GM19467 (cell line): ENCODE measurements around the gene DLST.

ENCODE experiments used
- ATAC-seq: cut with Tn5 transposase; IDR thresholded peaks from one replicate; pipeline ENCODE4 v1.9.1; 2021; ENCODE audit warnings: mild to moderate bottlenecking, moderate library complexity; ENCODE audit not compliant: unreplicated experiment

The DLST gene

DNA sequence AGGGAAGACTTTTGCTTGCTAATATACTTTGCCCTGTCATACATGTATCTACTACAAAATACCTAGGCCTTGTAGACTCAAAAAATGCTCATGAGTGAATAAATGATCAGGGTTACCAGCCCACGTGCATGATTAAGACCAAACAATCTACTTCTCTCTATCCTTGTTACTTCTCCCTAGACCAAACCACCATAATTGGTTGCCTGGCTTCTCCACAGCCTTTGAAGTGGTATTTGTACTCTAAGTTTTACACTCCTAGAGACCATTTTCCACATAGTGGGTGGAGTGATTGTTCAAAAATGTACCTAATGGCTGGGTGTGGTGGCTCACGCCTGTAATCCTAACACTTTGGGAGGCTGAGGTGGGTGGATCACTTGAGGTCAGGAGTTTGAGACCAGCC is 55.5 kb downstream of the DLST start:
- ATAC-seq, result no peak

DNA sequence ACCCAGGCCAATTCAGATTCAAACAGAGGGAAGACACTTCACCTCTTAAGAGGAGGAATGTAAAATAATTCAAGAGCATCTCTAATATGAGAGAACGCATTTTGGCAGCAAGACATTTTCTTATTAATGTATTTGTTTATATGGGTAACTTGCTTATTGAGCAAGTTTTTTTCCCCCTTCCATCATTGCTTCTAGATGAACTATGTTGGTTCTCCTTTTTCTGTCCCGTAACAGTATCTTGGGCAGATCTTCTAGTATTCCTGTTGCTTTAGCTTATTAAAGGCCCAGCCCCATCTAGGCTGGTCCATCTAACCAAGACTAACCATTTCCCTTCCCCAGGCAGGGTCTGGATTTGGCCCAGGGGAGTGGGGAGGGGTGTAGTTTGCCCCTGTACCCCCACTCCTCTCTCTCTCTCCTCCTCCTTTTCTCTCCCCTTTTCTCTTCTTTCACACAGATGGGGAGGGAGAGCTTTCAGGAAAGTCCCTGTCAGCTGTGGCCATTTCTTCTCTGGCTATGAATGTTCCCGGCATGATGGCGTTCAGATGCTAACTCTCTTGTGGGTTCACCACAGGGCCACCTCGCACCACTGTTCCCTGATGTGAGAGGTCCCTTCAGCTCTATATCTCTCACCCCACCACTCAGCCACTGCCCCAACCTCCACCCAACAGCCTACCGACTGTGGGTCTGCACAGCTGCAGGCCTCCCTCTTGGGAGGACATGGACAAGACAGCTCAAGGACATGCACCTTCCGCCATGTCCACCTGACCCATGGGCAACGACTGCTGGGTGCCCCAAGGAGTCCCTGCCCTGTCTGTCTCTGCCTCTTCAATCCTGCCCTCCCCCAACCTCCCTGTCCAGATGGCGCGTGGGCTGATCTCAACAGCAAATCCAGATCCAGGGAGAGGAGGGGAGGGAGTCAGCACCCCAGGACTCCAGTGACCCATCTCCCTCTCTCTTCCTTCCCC is 57.1 kb downstream of the DLST start:
- ATAC-seq, result no peak

DNA sequence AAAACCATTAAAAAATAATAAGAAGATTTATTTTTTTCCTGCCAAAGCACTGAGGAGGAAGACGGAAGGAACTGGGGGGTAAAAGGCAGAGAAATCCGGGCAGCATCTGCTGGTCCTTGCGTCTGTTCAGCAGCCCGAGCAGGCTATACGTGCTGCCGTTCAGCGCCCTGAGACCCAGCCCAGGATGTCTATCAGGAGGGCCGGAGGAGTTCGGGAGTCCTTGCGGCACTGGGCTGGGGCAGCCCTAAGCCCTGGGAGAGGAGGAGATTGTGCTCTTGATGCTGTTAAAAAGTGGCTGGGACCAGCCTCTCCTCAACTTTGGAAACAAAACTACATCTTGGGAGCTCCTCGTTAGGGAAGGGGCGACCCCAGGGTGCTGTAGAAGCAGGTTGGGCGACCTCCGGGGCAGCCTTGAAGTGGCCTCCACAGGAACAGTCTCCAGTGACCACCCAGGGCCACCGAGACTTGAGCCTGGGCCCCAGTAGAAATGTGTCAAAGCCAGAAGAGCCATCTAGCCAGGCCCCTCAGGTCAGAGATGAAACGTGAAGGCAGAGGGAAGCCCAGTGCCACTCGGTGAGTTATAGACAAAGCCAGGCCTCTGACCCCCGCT is 59.3 kb downstream of the DLST start:
- ATAC-seq, result no peak

DNA sequence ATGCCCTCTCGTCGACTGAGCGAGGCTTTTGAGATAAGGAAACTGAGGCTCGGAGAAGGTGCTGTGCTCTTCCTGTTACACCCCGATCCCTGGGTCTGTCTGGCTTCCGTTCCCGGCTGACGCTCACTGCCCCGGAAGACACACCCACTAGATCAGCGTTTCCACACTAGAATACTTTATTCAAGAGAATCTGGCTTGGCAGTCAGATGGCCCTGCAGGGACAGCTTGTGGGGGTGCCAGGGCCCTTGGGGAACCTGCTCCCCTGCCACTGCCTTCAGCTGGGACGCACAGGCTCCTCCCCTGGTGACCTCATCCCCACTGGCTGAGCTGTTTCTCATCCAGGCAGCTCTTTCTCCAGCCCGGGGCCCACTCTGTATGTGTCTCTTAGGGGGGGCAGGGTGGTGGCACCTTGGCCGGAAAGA is 60.0 kb downstream of the DLST start:
- no peak for ATAC-seq

DNA sequence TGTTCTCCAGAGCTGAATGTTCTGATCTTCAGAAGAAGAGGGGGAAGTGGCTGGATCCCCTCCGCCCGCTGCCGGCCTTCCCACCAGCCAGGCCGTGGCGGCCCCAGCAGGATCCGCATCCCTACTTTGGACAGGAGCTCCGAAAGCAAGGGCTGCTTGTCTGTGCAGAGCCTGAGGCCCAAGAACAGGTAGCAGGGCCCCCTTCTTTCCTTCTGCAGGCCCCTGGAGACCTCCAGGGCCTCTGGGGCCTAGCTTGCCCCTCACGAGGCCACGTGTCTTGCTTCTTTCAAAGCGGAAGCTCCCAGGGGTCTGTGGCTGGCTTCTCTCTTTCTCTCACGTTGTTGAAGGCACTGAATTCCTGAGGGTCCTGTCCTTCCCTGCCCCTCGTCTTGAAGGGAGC is 60.5 kb downstream of the DLST start:
- ATAC-seq, result no peak

DNA sequence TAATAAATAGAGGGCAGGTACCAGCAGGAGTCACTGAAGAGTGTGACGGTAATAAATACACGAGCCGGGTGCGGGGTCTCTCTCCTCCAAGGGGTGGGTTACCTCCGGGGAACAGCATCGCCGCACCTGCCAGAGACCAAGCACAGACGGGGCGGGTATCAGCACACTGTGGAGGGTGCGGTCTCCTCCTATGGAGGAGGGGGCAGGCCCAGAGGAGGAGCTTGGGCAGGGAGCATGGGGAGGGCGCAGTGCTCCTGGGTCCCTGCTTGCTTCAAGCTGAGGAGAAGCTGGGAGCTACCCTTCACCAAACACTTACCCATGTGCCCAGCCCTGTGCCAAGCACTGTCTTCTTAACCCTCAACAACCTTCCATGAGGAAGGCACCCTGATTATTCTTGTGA is 60.9 kb downstream of the DLST start:
- no peak for ATAC-seq

DNA sequence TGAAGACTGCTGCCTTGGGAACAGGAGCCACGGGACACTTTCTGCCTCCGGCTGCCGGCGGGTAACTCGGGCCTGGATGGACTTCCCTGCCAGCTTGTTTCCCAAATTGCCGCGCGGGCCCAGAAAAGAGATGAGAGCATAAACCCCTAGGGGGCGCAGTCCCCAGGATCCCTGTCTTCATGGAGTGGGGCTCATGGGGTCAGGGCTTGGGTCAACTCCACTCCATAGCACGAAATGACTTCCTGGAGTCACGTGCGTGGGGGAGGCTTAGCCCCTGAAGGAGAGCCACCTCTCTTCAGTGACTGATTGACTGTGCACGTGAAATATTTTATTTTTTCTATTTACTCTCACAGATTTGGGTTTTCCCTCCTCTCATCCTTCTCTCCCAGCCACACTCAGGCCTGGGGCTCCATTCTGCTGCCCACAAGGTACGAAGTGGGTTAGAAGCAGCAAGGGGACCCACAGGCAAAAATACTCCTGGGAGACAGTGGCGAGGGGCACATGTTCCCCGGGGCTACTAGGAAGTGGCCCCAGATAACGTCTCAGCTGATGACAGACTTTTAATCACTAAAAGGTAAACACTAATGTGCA is 63.6 kb downstream of the DLST start:
- ATAC-seq, result no peak

DNA sequence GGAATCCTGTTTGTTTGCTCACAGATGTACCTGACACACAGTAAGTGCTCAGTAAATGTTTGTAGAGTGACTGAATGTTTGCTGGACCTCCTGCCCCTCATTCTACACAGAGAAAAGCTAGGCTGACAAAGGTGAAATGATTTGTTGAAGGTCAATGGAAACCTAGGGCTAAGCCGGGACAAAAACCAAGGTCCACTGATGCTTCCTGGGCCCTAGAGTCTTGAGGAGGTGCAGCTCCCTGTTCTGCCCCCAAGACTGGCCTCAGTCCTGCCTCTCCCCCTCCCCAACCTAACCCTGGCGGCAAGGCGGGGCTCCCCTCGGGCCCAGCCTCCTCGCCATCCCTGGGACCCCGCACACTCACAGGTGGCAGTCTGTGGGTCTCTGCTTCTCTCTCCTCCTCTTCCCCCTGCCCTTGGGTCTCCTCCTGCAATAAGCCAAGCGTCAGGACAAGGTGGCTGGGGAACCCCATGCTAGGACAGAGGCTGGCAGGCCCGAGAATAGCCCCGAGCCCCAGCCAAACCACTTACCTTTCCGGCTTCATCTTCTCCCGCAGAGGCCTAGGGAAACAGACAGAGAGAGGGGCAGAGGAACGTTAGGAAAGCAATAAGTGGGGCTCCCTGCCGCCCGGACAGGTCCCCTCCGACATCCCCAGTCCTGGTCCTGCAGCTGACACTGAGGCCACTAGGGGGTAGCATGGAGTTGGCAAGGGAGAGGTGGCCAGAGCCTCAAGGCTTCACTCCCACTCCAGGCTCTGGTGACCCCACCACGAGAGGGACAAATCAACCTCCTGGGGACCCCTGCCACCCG is 64.3 kb downstream of the DLST start:
- no peak for ATAC-seq

DNA sequence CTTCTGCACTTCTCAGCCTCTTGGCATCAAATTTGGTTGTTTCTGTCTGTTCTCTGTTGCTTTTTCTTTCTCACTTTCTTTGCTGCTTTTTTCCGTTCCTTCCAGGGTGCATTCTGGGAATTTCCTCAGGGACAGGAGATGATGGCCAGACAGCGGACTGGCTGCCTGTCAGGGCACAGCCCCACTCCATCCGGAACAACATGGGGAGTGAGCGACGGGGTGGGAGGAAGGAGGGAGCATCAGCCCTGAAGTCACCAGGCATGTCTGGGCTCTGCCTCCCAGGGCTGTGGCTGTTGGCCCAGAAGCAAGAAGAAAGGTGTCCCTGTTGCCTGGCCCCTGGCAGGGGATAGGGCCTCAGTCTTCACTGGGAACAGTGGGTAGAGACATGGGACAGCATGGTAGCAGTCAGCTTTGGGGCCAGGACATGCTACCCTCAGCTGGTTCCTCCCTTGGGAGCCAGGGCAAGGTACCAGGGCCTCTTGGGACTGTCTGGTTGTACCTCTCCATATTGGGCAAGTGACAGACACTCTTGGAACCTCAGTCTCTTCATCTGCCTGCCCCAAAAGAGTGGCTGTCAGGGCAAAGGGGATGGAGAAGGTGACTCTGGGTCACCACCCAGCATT is 65.1 kb downstream of the DLST start:
- ATAC-seq, result no peak

DNA sequence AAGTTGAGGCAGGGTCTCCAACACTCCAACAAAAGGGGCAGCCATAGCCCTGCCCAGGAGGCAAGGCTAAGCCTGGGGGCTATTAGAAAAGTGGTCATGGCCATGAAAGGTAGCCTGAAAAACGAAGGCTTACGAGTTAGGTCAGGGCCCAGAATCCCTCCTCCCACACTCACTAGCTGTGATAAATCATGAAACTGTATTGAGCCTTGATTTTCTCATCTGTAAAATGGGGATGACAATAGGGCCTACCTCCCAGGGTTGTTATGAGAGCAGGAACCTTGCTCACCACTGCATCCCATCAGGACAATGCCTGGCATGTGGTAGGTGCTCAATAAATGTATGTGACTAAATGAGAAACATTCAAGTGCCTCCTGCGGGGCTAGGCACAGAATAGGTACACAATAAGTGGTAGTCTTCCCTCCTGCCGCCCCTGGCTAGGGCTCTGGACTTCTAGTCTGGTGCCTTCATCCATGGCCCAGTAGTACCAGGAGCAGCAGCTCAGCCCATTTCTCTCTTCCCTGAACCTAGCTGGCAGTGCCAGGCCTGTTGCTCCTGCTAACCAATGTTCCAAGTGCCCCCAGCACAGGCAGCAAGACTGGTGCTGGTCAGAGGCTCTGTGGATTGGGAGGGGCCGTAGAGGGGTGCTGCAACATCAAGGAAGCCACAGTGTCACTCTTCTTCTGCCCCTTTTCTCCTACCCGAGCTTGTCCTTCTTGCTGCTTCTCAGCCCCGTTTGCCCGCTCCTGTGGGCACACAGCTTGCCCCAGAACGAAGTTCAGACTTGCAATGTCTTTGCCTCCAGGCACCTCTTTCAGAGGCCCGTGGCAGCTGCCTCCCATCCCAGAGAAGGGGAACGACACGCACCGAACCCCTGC is 65.9 kb downstream of the DLST start:
- ATAC-seq, result no peak

DNA sequence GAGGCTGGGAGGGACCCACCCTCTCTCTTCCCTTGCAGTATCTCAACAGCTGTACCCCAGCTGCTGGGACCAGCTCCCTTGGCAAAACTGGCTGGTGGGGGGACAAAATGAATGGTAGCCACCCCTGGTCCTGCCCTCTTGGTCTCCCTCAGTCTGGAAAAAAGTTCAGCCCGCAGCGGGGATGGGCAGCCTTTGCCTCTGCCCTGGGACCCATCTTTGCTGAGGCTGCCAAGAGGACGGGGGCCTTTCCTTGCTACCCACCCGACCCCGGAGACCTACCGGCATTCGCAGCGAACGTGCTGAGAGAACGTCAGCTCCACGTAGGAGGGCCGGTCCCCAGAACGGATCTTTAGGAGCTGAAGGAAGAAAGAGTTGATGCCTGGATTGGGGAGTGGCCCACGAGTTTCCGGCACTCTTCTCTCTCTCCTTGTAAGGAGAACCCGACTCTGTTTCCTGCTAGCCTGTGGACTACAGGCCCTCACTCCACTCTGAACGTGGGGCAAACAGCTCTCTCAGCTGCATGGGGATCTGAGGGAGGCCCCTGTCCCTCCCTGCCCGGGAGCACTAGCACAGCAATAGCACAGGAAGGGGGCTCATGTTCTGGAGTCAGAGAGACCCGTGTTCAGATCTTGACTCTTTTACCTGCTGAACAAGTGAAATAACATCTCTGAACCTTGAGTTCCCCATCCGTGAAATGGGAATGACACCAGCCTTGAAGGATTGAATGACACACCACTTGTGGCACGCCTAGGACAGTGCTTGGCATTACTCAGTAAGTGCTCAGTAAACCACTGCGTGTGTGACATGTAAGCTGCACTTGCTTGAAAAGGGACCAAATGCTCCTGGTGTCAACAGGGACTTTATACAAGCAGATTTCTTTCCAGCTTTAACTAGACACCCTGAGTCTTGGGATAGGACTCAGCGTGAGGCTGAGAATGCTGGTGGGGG is 66.8 kb downstream of the DLST start:
- ATAC-seq, result no peak

DNA sequence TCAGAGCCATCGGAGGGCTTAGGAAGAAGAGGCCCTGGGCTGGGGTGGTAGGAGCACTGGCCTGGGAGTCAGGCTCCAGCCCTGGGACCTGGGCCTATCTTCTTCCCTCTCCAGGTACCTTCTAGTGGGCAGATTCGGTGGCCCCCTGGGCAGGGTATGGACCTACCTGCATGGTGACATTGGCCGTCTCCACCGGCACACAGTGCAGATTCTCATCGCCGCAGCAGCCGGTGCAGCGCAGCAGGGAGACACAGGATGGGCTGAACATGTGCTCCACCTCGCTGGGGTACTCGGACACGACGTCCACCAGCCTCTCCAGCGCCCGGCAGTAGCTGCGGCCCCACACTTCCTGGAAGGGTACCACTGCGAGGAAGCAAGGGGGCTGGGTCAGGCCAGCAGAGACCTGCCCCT is 67.5 kb downstream of the DLST start:
- ATAC-seq, result no peak

DNA sequence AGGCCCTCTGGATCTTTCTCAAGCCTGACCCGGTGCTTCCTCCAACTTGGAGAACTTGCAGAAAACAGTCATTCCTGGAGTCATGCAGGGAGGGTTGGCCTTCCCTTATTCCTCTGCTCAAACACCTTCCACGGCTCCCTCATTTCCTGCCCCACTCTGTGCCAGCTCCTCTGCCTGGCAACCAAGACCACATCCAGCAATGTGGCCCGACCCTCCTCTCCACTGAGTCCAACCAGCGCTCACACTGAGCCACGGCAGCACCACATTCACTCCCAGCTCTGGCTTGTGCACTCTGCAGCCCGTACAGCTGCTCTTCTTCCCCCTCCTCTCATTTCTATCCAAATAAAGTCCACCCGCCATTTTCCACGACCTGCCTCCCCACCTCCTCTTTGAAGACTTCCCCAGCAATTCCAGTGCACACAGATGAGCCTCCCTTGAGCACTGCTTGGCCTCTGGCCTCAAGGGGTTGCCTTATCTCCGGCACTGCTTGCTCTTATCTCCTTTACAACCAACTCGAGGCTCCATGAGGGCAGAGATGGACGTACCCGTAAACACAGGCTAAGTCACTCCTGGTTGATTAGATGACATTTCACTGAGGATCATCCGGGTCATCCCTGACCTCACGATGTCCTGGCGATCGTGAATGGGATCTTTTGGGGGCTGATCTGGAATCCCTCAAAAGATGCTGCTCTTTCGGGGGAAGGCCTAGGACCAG is 68.3 kb downstream of the DLST start:
- no peak for ATAC-seq

DNA sequence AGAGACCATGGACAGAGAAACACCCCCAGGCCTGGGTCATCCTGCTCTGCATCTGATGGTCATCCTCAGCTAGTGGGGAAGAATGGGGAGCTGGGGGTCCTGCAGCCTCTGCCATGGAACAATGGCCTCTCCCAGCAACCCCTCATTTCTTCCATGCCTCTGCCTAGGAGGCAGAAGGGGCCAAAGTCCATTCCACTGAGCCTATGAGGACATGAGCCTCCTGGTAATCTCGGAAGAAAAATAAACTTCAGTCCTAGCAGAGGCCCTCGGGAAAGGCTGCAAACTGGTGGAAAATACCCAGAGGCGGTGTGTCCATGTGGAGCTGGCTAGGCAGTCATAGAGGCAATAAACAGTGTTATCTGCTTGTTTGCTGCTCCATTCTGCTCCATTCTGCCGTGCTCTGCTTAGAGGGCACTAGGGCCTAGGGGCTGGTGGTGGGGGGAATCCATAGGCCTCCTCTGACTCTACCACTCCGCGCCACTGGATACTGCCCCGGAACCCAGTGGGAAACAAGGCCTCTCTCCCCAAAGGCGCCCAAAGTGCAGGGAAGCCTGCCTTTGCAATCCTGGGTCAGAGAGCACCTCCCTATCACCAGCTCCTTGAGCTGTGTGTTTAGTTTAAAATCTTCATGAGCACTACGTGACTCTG is 69.2 kb downstream of the DLST start:
- no peak for ATAC-seq

DNA sequence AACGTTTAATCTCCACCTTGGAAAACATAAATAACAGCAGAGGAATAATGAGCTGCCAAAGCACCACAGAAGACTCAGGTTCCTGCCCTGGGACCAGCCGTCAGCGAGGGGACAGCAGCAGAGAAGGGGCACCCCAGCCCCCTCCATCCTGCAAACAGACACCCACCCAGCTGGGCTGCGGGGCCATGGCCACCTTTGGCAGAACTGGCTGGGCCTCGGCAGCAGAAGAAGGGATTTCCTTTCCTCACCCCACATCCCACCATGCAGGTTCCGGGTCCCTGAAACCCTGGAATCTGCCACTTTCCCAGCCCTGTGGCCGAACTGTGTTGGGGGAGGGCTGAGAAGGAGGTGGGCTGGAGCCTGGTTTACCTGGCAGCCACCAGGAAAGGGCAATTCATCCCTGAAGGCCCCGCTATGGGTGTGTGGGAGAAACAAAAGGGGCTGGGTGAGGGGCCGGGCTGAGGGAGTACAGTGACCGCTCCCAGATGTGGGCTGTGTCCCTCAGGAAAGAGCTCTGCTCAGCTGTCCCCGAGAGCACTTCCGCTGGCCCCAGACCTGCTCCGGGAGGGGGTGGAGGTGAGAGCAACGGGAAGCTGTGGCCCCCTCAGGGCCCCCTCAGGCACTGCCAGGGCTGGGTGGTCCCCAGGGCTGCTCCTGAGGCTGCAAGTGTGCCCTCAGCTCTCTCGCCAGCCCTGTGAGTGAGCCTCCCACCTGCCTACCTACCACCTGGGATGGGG is 69.9 kb downstream of the DLST start:
- no peak for ATAC-seq

DNA sequence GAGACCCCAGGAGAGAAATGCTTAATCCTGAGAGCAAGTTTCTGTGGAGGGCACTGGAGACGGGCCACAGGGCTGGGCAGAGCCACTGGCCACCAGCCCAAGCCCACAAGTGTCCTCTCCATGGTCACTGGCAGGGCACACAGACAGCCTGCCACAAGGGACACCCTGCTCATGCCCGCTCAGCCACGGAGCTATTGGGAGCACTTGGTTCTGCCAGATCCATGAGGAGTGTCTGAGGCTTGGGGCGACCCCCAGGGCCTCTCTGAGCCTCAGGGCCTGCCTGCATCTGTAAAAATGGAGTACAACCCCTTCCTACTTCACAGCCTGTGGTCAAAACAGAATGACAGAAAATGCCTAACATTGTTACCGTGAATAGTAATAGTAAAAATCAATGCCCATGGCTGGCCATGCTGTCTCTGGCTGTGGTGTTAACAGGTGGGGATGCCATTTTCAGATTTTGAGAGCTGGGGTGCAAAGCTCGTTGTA is 70.5 kb downstream of the DLST start:
- no peak for ATAC-seq
